IPS DF 4.7 (cell line): ENCODE measurements around the gene THEM5.
"Not testable (repeated sequence)": the region's sequence is repeated elsewhere in the genome, so short reads cannot be mapped to it uniquely, and the experiment has no call there.

Experiments
- DNase-seq: peaks from one replicate; pipeline ENCODE4 v3.0.0-alpha.2; 2013; ENCODE audit warnings: low spot score; ENCODE audit errors: extremely low read depth

Gene THEM5

DNA sequence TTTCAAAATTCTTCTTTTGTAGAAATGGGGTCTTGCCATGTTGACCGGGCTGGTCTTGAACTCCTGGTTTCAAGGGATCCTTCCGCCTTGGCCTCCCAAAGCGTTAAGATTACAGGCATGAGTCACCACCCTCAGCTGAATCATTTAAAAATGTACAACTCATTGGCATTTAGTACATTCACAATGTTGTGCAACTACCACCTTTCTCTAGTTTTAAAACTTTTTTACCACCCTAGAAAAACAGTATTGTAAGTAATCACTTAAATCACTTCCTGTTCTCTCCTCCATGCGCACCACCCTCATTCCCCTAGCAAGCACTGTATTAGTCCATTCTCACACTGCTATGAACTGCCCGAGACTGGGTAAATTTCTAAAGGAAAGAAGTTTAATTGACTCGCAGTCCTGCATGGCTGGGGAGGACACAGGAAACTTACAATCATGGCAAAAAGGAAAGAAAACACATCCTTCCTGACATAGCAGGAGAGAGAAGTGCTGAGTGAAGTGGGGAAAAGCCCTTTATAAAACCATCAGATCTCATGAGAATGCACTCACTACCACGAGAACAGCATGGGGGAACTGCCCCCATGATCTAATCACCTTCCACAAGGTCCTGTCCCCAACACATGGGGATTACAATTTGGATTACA, 14.4 kb upstream of the THEM5 start:
- DNase-seq, result no peak

DNA sequence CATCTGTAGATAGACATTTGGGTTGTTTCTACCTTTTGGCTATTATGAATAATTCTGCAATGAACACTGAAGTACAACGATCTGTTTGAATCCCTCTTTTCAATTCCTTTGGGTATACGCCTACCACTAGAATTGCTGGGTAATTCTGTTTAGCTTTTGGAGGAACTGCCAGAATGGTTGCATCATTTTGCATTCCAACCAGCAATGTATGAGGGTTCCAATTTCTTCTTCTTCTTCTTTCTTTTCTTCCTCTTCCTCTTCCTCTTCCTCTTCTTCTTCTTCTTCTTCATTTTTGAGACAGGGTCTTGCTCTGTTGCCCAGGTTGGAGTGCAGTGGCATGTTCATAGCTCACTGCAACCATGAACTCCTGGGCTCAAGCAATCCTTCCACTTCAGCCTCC, 13.8 kb upstream of the THEM5 start:
- DNase-seq, result no peak

DNA sequence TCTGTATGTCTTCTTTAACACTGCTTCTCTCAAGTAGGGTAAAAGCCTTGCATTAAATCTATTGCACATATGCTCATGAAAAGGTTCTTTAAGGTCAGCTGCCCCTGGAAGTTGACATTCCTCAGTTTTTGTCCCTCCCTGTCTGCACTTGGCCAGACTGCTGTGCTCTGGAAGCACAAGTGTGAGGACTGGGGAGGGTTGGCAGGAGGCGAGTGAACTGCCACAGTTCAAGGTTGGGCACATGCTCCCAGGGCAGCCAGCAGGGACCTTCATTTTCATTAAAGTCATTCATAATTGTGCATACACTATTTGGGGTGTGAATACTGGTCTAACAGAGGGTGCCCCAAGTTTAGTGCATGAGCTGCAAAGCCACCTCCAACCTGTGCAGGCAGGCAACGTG, 10.9 kb upstream of the THEM5 start:
- DNase-seq, result no peak

DNA sequence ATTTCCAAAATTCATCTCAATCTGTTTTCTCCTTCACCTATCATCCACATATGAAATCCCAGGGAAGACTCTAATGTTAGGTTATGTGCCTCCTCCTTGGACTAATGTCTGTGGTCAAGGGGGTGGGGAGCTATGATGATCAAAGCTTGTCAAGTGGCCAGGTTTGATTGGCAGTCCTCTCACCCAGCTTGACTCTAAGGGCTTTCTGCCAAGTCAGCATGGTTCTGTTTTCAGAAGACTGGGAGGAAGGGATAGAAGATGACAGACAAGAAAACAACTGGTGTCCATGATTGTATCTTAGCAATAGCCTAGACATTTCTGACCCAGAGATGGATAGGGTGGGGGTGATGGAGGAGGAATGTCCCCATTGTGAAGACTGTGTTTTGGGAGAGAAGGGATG, 9.1 kb upstream of the THEM5 start:
- no peak for DNase-seq

DNA sequence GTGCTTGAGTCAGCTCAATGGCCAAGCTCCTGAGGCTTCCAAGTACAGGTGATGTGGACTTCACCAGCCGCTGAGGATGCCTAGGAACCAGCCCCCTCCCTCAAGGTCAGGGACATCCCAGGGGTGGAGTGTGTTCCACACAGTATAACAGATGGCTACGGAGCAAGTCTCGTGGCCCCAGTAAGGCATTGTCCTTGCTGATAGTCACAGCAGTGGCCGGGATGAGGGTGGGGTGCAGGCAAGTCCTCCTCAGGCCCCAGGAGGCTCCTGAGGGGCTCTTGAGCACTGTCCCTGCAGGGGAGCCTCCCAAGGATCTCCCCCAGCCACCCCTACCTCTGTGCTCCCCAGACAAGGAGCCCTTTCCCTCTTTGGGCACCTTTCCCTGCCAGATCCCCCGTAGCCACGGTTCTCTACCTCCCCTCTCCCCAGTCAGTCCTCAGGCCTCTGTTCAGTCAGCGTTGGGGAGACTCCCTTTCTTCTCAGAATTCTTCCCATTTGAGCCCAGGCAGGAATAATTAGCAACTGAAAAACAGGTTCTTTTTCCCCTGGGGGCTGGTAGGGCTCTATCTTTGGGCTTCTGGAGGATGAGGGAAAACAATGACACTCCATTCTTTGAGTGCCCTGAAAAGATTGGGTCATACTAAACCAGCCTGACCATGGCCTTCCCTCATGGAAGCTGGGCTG, 7.1 kb upstream of the THEM5 start:
- no peak for DNase-seq

DNA sequence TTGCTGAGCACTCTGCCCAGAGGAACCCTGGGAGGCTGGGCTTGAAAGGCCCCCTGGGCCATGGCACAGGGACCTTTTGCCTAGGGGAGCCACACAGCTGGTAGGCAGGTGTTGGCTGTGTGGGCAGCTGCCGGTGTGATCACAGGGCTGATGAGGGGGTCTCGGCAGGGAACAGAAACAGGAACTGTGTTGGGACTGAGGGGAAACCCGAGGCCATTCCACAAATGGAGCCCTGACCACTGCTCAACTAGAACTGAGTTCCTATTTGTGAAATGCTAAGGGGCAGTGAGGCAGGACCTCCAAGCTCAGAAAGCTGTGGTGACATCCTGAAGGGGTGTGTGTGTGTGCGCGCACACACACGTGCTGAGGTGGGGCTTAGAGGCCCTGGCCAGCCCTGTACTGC, 6.4 kb upstream of the THEM5 start:
- DNase-seq, result no peak

DNA sequence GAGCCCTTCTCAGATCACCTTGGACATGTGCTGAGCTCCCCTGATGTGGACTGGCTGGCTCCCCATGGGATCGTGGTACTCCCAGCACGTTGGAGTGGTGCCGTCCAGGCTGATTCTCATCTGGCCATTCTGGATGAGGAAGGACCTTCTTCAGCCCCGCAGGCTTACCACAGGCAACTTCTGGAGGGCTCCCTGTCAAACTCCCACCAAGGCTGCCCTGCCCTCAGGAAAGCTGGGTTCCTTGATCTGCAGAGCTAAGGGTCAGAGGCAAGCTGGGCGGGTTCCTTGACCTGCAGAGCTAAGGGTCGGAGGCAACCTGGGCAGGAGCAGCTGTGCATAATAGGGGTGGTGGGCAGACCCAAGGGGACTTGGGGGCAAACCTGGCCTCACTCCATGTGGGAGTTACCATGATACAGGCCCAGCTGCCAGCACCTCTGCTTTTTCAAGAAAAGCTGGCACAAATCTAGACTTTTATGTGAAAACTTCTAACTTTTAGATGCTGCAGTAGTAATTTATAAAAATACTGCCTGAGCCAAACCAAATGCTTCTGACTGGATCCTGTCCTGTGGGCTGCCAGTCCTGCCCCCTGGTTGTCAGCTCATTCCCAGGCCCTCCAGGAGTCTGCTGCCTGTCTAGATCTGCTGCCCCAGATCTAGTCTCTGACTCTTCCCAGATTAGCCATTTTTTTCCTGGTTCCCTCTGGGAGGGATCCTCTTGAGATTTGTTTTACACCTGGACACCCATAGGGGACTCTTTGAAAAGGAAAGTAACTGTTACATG, 5.6 kb upstream of the THEM5 start:
- no peak for DNase-seq

DNA sequence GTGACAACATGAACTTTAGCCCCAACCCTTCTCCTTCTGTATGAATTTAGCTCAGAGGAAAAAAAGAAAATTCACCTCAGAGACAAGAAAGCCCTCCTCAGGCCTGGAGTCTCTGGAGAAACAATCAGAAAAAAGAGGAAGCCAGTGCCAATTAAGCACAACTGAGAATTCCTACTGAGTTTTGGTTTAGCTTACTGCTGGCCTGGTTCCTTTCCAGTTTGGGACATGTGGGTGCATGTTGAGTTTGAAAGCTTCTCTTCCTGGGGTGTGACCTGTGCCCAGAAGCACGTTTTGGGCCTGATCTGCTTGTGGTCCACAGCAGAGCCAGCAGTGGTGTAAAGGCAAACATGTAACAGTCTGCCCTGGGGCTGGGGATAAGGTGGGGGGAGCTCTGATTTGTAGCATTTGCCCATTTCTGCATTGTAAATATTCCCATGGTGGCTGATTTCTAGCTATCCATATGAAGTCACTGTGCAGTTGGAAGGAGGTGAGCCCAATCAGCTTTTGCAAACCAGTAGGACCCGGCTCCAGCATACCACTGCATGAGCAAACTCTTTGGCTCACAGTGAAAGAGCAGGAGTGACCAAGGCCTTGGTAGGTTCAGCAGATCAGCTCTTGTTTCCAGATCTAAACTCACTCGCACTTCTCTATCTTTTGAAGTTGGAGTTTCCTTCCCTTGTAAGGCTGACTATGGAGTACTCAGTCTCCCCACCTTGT, 4.7 kb upstream of the THEM5 start:
- DNase-seq, result no peak

DNA sequence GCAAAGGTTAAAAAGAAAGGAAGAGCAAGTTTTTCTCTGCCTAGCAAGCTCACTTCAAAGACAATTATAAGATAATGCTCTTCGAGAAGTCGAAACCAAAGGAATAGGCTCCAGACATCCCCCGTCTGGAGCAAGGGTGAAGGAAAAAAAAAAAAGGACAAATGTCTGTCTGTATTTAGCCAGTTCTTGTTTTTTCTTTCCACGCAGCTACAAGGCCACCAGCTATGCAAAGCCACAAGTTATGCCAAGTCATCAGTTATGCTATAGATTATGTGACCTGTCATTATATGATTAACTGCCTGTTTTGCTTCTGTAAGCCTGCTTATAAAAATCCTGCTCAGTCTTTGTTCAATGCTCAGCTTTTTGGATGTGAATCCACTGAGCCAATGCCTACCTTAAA, 2.4 kb upstream of the THEM5 start:
- no peak for DNase-seq

DNA sequence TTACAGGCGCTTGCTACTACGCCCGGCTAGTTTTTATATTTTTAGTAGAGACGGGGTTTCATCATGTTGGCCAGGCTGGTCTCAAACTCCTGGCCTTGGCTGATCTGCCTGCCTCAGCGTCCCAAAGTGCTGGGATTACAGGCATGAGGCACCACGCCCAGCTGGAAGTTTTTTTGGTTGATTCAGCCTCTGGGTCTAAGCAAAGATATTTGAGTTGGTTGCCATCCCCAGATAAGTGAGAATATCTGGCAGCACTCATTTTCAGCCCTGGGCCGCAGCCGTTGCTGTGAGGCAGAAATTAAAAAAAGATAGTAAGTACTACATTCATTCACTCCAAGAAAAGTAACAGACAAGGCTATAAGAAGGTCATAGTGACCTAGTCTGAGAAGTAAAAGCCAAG, 2.0 kb upstream of the THEM5 start:
- DNase-seq, result not testable (repeated sequence)

DNA sequence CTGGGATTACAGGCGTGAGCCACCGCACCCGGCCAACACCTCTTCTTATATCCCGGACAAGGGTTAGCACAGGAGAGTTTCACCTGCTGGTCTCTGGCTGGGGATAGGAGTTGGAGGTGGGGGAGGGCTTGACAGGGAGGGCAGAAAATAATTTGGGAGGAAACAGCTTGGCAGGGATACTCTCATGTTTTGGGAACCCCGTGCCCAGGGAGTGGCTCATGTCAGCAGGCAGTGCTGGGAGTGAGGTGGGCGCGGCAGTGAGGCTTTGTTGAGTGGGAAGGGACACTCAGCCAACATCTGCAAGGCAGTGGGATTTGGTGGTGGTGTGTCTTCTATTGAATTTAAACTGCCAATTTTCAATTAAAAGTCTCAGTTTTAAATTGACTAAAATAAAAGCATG, 1.1 kb upstream of the THEM5 start:
- no peak for DNase-seq

DNA sequence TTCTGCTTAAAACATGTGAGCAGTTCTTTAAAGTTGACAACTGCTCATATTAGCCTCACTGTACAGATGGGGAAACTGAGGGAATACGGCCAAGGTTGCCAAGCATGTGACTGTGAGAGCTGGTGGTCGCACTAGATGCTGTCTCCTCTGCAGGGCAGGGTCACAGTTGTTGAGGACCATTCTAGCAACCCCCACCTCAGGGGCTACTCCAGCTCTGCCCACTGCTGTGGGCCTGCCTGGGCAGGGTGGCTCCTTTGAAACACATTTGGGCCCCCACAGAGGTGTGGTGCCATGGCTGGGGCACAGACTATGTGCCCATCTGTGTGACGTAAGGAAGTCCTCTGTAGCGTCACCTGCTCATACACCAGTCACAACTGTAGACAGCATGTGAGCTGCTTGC, 779 bp downstream of the THEM5 start:
- DNase-seq, result no peak

DNA sequence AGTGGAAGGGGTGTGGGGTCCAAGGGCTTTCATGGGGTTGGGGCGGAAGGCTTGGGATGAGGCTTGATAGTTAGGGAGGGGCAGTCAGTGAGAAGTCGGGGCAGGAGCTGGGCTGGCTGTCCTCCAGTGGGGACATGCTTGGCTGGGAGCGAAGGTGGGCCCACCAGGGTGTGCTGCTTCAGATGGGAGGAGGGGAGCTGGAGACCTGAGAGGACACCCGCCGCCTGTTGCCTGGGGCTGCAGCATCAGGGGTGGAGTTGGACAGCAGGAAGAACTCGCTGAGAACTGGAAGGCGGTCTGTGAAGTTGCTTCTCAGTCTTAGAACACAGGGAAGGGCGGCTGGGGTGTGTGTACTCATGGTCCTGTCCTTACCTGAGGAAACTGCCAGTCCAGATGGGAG, 1.6 kb downstream of the THEM5 start:
- no peak for DNase-seq

DNA sequence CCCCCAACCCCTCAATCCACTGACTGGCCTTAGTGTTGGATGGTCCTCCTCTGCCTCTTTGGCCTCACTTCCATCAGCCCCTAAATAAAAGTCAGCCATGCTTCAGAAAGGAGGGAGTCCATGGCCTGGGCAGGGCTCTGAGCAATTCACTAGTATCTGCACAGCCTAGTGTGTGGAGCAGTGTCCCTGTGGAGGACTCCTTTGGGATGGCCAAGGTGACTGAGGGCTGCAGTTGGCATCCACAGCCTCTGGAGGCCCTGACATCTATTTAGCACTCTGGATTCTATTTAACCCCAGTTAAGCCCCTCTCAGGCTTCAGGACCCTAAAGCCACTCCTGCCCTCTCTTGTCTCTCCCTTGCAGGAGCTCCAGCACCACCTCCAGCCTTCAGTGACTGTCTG, 3.6 kb downstream of the THEM5 start:
- DNase-seq, result no peak

DNA sequence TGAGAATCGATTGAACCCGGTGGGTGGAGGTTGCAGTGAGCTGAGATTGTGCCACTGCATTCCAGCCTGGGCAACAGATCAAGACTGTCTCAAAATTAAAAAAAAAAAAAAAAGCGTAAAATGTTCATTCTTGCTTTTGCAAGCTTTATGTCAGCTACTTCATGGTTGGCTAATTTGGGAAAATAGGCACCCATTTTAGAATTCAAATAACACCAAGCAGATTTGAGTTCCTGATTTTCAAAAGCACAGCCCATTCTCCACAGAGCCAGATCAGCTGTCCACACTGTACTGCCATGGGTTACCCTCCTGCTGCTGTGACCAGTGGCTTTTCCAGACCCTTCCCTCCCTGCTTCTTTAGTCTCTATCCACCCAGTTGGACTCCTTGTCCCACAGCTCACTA, 4.4 kb downstream of the THEM5 start:
- no peak for DNase-seq

DNA sequence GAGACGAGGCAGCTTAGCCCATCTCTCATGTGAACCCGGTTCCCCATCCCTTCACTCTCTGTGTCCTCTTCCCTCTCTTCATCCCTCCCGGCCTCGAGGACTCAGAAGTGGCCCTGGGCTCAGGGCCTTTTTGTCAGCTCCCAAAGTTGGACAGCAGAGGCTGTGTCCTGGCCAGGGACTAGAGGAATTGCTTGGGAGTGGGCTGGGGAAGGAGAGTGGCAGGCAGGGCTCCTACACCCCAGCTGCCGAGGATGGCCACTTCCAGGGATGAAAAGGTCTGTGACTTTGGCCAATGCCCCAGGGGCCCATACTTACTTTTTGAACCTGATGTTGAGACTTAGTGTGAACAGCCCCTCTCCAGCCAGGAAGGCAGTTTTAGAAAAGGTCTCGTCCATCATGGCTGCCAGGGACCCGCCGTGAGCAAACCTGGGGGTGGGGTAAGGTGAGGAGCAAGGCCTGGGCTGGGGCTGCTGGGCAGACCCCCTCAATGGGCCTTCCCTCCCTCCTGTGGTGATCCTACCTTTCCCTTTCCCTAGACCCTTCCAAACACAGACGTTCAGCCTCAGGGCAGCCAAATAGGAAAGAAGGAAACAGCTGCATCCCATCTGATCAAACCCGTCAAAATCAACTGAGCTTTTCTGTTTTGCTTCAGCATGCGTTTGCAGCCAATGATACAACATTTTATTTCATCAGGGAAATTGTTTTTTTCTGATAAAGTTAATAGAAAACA, 5.5 kb downstream of the THEM5 start:
- no peak for DNase-seq

DNA sequence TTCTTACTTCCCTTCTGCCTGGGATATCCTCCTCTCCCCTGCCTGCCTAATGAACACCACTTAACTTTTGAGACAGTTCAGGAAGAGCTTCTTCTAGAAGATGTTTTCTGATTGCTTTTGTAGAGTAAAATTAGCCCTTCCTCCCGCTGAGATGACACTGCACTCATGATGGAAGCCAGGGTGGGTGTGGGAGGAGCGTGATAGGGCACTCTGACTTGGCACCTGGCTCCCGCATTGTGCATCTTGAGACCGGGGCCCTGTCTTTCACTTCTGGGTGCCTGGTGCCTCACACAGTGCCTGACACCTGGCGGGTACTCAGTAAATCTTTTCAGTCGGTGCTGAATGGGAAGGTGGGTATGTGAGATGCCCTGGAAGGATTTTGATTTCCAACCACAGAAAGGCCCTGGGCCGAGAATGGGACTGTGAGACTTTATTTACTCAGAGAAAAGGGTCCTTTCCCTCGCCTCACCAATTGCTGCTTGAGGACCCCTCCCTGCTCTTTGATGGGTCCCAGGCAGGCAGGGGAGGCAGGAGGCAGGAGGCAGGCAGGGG, 6.8 kb downstream of the THEM5 start:
- no peak for DNase-seq

DNA sequence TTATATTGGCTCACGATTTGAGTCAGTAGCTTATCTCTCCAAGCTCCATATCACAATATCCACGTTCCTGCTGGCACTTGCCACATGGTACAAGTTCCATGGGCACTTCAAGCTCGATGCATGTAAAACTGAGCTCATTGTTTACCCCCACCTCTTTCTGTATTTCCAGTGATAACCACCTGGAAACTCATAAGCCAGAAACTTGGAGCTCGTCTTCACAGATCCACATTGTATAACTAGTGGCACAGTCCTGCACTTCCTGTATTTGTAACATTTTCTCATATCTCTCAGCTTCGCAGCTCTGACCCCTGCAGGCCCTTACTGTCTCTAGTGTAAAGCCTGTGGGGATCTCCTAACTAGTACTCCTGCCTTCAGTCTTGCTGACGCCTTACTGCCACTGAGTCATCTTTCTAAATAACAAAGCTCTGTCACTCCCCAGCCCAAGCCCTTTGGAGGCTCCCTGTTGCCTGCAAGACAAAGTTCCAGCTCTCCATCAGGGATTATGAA, 7.4 kb downstream of the THEM5 start:
- DNase-seq, result no peak

DNA sequence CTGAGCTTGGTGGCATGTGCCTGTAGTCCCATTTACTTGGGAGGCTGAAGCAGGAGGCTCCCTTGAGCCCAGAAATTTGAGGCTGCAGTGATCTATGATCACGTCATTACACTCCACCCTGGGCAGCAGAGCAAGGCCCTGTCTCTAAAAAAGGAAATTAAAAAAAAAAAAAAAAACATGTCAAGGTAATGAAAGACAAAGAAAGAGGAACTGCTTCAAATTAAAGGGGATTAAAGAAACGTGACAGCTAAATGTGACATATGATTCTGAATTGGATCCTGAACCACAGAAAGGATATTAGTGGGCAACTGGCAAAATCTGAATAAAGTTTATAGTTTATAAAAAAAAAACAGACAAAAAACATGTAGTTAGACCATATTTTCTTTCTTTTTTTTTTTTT, 10.1 kb downstream of the THEM5 start:
- DNase-seq, result no peak

DNA sequence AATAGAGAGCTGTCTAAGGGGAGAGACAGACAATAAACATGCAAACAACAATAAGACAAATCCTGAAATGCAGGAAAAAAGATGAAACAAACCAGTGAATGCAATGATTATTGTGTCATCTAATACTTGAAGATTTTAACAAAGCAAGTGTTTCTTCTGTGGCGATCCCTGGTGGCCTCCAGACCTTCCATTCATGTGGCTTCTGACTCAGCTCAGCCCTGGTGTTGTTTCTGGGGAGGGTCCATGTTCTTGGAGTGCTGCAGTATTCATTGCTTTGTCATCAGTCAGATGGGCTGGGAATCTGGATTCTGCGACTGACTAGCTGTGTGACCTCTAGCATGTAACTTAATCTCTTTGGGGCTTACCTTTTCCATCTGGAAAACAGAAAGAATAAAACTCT, 12.4 kb downstream of the THEM5 start:
- no peak for DNase-seq

DNA sequence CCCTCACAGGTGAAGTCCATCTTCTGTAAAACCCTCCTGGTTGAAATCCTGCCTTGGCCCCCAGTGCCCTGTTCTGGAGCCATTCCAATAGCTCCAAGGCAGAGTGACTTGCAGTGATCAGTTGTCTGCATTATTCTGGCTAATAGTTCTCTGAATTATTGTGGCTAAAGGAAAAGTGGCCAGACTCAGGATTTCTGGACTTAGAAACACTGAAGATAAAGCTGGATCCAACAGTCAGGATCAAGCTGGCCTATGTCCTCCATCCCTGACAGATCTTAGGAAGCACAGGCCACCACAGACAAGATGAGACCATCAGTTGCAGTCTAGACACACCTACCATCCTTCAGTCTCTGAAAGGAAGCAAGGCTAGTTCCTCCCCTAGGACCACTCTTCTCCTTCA, 13.1 kb downstream of the THEM5 start:
- DNase-seq, result no peak
